Activated CD8-positive, alpha-beta T cell treated with anti-CD3 and anti-CD28 coated beads, Interleukin-2, amount 10 ng/mL, durations not matched to agents 7 days and 5 days (primary cell): Measurements from ENCODE around the gene ZBTB48. TPM values are rescaled to one million over a fixed set of nuclear protein-coding genes. Genes with fewer than 3 reads are reported as not detected.
"Not testable (repeated sequence)": the region's sequence is repeated elsewhere in the genome, so short reads cannot be mapped to it uniquely, and the experiment has no call there.

ENCODE experiments used
- ATAC-seq: fragments of 150-1000 bp; cut with Tn5 transposase; one replicate; pipeline ENCODE4 v1.10.0; 2021; ENCODE audit warnings: moderate library complexity
- CTCF ChIA-PET: fragments of 350-600 bp; sonication (Branson Sonifier 250); formaldehyde crosslinking; loops from one replicate; lab custom pipeline; 2021; ENCODE audit warnings: antibody characterized with exemption; lab: Charles Lee
- POLR2A ChIA-PET: fragments of 350-600 bp; sonication (Branson Sonifier 250); formaldehyde crosslinking; loops from one replicate; lab custom pipeline; 2021; ENCODE audit warnings: antibody characterized with exemption; lab: Charles Lee
- DNase-seq: peaks from one replicate; pipeline ENCODE4 v3.0.0-alpha.2; 2020
- H3K27ac Mint-ChIP-seq: one replicate; pipeline ENCODE4 v1.8.0; 2021; ENCODE audit warnings: mild to moderate bottlenecking, mixed read lengths
- H3K27me3 Mint-ChIP-seq: one replicate; pipeline ENCODE4 v1.8.0; 2021; ENCODE audit warnings: low read depth, mixed read lengths
- H3K36me3 Mint-ChIP-seq: one replicate; pipeline ENCODE4 v1.8.0; 2021; ENCODE audit warnings: low read depth, mixed read lengths
- H3K4me1 Mint-ChIP-seq: one replicate; pipeline ENCODE4 v1.8.0; 2021; ENCODE audit warnings: low read depth, mixed read lengths
- H3K4me3 Mint-ChIP-seq: one replicate; pipeline ENCODE4 v1.8.0; 2021; ENCODE audit warnings: mild to moderate bottlenecking, mixed read lengths
- H3K9me3 Mint-ChIP-seq: one replicate; pipeline ENCODE4 v1.8.0; 2022; ENCODE audit warnings: mixed read lengths; ENCODE audit not compliant: insufficient read depth
- total RNA-seq, 2 experiments: library from RNA; stranded (reverse); gene quantifications; one replicate each; pipeline ENCODE4 v1.2.3, GENCODE V29; 2021

The ZBTB48 gene
- total RNA-seq, 2 experiments from 2014 or later: 36.5 to 41.7 TPM

DNA sequence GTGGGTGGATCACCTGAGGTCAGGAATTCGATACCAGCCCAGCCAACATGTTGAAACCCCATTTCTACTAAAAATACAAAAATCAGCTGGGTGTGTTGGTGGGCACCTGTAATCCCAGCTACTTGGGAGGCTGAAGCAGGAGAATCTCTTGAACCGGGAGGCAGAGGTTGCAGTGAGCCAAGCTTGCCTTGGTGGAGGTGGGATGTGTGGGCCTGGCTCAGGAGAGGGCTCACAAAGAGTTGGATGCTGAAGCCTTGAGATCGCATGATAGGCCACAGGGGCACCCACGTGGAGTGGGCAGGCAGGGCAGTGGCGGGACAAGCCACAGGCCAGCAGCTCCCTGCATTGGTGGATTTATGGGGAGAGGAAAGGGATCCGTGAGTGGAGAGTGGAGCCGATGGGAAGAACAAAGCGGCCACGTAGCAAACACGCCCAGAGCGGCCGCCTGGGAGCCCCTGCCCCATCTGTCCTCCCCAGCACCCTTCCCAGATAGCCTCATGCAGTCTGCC is 49.2 kb downstream of the ZBTB48 start:
- ATAC-seq: no peak
- peaks cover 29% of the 10 kb centered on the region for H3K4me1 Mint-ChIP-seq
- ChIA-PET POLR2A (no interaction called here), CTCF (interaction anchor here (1.4 kb wide), 1 partner anchor 13 kb away, joined by 3 read pairs; no protein-coding TSS in a partner anchor)
- H3K27ac Mint-ChIP-seq: no peak overlapping the region
- no peak for DNase-seq
- peaks cover 40% of the 10 kb centered on the region for H3K36me3 Mint-ChIP-seq
- H3K4me3 Mint-ChIP-seq: no peak overlapping the region
- H3K27me3 Mint-ChIP-seq: no peaks in the 10 kb centered on the region
- H3K9me3 Mint-ChIP-seq: no peaks in the 10 kb centered on the region

DNA sequence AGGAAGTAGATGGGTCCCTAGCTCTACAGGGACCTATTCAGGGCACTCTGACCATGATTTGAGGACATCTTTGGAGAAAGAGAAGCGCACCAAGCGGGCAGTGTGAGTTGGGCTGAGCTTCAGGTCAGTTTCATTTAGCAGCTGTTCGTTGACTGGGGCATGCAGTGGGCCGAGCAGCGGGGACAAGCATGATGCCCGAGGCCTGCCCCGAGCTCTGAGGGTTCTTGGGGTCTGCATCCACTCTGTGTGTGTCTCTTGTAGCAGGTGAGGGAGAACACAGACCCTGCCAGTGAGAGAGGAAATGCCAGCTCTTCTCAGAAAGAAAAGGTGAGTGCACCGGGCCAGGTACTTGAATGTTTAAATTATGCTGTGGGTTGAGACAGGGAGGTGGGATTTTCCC is 50.2 kb downstream of the ZBTB48 start:
- ChIA-PET CTCF (interaction anchor here (1.4 kb wide), 1 partner anchor 12 kb away, joined by 3 read pairs; no protein-coding TSS in a partner anchor), POLR2A (interaction anchor here (1.0 kb wide), 1 partner anchor 138 kb away, joined by 3 read pairs; no protein-coding TSS in a partner anchor)
- no peaks in the 10 kb centered on the region for H3K9me3 Mint-ChIP-seq
- peaks cover 23% of the 10 kb centered on the region for H3K4me1 Mint-ChIP-seq
- ATAC-seq: no peak
- no peaks in the 10 kb centered on the region for H3K27me3 Mint-ChIP-seq
- no peak overlapping the region for H3K4me3 Mint-ChIP-seq
- no peak overlapping the region for H3K27ac Mint-ChIP-seq
- H3K36me3 Mint-ChIP-seq: peaks cover 40% of the 10 kb centered on the region
- DNase-seq: no peak

DNA sequence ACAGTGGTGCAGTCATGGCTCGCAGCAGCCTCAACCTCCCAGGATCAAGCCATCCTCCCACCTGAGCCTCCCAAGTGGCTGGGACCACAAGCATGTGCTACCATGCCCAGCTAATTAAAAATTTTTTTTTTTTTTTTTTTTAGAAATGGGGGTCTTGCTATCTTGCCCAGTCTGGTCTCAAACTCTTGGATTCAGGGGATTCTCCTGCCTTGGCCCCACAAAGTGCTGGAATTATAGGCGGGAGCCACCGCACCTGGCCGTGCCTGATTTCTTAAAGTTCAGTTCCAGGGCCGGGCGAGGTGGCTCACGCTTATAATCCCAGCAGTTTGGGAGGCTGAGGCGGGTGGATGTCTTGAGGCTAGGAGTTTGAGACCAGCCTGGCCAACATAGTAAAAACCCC is 51.3 kb downstream of the ZBTB48 start:
- ChIA-PET CTCF (no interaction called here), POLR2A (no interaction called here)
- Mint-ChIP-seq H3K9me3 (no peaks in the 10 kb centered on the region), H3K27ac (no peak overlapping the region), H3K36me3 (peaks cover 45% of the 10 kb centered on the region), H3K4me3 (no peak overlapping the region), H3K4me1 (peaks cover 22% of the 10 kb centered on the region), H3K27me3 (no peaks in the 10 kb centered on the region)
- no peak for DNase-seq
- no peak for ATAC-seq

DNA sequence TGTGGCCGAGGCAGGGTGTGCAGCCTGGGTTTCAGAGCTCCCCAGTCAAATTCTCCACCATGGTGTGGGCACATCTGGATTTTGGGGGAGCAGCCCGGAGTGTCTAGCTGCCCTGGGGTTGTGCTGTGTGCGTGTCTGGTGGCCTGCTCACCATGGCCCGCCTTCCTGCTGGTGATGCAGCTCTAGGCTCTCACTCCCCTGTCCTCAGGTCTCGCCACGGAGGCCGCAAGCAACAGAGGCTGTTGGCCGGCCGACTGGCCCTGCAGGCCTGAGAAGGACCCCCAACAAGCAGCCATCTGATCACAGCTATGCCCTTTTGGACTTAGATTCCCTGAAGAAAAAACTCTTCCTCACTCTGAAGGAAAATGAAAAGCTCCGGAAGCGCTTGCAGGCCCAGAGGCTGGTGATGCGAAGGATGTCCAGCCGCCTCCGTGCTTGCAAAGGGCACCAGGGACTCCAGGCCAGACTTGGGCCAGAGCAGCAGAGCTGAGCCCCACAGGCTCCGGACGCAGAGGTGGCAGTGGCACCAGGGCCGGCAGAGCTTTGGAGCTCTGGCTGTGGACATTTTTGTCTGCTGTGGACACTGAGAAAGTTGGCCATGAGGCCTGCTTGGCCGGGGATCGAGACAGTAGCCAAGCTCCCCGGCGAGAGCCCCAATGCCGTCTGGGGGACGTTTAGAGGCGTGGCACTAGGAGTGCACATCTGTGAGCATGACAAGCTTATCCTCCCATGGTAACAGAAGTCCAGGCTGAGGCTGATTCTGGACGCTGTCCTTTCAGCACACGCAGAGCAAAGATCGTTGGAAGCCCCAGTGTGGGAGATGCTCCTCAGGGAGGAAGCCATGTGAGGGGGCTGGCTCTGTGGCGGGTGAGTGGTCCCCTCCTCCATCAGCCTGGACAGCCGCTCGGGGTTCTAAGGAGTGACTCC is 53.1 kb downstream of the ZBTB48 start:
- ATAC-seq (no peak), DNase-seq (no peak)
- H3K4me1 Mint-ChIP-seq: peaks cover 5% of the 10 kb centered on the region
- H3K27me3 Mint-ChIP-seq: no peaks in the 10 kb centered on the region
- no peaks in the 10 kb centered on the region for H3K9me3 Mint-ChIP-seq
- H3K36me3 Mint-ChIP-seq: peaks cover 45% of the 10 kb centered on the region
- ChIA-PET CTCF (interaction anchor here (3.1 kb wide), 1 partner anchor 13 kb away, joined by 9 read pairs; no protein-coding TSS in a partner anchor), POLR2A (no interaction called here)
- H3K4me3 Mint-ChIP-seq: no peak overlapping the region
- H3K27ac Mint-ChIP-seq: no peak overlapping the region

DNA sequence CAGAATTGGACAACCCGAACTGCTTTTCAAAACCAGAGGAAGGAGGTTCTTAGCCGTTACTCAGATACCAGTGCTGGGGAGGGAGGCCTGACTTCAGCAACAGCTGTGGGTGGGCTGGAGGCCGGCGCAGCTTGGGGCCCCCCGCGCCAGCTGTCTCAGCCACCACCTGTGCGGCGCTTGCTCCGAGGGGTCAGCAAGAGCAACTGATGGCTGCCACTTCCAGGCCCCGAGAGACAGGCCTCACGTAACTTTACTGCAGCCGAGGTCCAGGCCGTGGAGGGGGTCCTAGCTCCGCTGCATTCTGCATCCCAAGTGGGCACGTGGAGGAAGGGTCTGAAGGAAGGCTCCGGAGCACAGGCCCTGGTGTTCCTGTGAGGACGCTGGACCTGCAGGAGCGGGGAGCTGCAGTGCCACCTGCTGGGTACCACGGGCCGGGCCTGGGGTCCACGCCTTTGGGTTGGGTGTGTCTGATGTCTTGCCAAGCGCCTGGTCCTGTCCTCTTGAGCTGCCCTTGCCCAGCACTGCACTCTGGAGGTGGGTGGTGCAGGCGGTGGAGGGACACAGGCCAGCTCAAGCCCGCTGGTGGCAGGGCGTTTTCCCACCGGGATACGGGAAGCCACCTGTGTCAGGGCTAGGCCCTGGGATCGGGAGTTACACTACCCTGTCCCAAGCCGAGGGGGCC is 54.7 kb downstream of the ZBTB48 start:
- ATAC-seq (peak; percentile 48), DNase-seq (peak; percentile 42)
- no peaks in the 10 kb centered on the region for H3K9me3 Mint-ChIP-seq
- H3K27me3 Mint-ChIP-seq: no peaks in the 10 kb centered on the region
- peaks cover 44% of the 10 kb centered on the region for H3K36me3 Mint-ChIP-seq
- no peak overlapping the region for H3K27ac Mint-ChIP-seq
- no peak overlapping the region for H3K4me3 Mint-ChIP-seq
- peaks cover under 1% of the 10 kb centered on the region for H3K4me1 Mint-ChIP-seq
- ChIA-PET POLR2A (no interaction called here), CTCF (interaction anchor here (0.7 to 3.1 kb wide), 4 partner anchors 12 to 145 kb away, joined by 3 to 9 read pairs (median 3); no protein-coding TSS in a partner anchor)

DNA sequence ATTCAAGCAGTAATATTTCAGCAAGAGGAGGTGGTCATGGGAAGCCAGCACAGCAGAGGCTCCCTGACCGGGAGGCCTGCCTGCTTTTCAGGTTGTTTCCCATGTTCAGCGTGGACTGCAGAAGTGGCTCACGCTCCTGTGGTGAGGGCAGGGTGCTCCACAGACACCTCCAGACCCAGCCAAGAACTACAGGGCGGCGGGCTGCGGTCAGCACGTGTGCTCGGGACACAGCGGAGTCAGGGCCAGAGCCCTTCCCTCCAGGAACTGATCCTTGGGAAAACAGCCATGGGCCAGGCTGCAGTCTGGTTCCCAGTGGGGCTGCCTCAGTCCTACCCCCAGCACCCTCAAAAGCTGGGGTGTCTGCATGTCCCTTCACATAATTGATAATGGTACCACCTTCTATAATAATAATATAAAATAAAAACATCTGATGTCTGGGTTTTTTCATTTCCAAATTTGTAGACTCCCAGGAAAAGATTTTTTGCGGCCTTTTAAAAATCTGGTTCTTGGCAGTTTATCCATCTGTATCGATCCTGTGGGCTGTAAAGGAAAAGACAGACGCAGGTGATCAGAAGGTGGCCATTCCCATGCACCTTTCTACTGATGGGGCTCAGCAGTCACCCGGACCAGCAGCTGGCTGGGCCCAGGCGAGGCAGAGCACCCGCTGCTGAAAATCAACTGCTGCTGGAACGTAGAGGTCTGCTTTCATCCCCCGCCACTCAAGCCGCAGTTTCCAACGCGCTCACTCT is 55.5 kb downstream of the ZBTB48 start:
- Mint-ChIP-seq H3K27ac (no peak overlapping the region), H3K27me3 (no peaks in the 10 kb centered on the region), H3K4me1 (no peaks in the 10 kb centered on the region), H3K4me3 (no peak overlapping the region), H3K9me3 (no peaks in the 10 kb centered on the region), H3K36me3 (peaks cover 40% of the 10 kb centered on the region)
- POLR2A ChIA-PET: no interaction called here
- no peak for DNase-seq
- CTCF ChIA-PET: interaction anchor here (1.1 to 1.5 kb wide), 2 partner anchors 19 to 35 kb away, joined by 3 read pairs; no protein-coding TSS in a partner anchor
- ATAC-seq: no peak

DNA sequence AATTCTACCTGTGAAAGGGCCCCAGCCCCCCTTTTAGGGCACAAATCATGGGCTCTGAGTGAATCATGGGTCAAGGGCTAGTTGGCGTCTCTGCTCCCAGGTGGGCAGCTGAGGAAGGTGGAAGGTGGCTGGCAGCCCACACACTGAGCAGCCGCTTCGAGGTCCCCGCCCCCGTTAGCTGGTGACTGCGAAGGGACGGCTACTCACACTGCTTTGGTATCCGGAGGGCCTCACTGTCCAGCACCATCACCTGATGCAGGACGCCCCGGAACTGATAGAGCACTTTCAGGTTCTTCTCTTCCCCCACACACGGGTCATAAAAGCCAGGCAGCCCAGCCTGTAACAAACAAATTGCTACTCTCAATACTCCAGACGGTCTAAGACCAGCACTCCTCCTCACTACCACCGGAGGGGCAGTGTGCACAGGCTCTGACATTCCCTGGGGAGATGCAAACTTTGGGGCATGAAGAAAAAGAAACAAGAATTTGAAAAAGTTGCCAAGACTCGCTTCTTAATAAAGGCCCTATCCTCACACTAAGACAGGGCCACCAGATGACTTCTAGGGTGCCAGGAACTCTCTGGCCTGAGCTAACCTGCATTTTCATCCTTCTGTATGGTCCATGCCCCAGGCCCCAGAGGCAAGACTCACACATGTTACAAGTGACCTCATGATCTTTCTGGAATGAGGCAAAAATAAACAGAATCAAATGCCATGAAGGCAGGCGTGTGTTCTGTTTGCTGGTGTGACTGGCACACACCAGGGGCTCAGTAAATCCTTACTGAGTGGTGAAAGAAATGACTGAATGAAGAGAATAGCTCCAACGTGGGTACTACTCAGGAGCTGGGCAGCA is 56.3 kb downstream of the ZBTB48 start:
- H3K27ac Mint-ChIP-seq: no peak overlapping the region
- H3K27me3 Mint-ChIP-seq: no peaks in the 10 kb centered on the region
- DNase-seq (no peak), ATAC-seq (no peak)
- no peaks in the 10 kb centered on the region for H3K4me1 Mint-ChIP-seq
- ChIA-PET CTCF (interaction anchor here (1.1 to 1.5 kb wide), 3 partner anchors 8 to 145 kb away, joined by 3 read pairs; no protein-coding TSS in a partner anchor), POLR2A (no interaction called here)
- peaks cover 38% of the 10 kb centered on the region for H3K36me3 Mint-ChIP-seq
- no peak overlapping the region for H3K4me3 Mint-ChIP-seq
- H3K9me3 Mint-ChIP-seq: no peaks in the 10 kb centered on the region

DNA sequence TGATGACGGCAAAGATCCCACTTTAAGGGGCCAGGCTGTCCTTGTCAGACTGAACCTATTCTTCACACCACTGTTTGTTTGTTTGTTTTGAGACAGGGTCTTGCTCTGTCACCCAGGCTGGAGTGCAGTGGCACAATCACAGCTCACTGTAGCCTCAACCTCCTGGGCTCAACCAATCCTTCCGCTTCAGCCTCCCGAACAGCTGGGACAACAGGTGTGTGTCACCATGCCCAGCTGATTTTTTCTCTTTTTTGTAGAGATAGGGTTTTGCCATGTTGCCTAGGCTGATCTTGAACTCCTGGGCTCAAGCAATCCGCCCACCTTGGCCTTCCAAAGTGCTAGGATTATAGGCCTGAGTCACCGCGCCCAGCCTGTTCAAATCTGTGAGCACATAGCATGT is 57.0 kb downstream of the ZBTB48 start:
- peaks cover 41% of the 10 kb centered on the region for H3K36me3 Mint-ChIP-seq
- H3K4me1 Mint-ChIP-seq, POLR2A ChIA-PET: not testable (repeated sequence)

DNA sequence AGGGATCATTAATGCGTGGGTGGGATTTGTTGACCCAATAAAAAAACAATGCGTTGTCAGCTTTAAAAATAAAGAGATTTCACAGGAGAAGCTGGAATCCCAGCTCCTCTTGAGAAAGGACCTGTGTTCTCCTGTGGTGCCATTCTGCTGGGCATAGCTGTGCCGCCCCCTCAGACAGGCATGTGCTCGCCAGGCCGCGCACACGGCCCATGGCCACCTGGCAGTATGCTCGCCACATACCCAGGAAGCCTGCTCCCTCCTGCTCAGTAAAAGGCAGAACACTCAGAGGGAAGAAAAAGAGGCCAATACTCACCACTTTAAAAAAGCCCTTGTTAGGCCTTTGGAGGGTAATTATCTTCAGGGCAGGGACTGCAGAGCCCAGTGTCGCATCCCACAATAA is 58.0 kb downstream of the ZBTB48 start:
- no peaks in the 10 kb centered on the region for H3K4me1 Mint-ChIP-seq
- no peaks in the 10 kb centered on the region for H3K27me3 Mint-ChIP-seq
- DNase-seq (no peak), ATAC-seq (no peak)
- CTCF ChIA-PET: interaction anchor here (1.4 to 1.6 kb wide), 2 partner anchors 9 to 12 kb away, joined by 3 to 8 read pairs; no protein-coding TSS in a partner anchor
- POLR2A ChIA-PET: no interaction called here
- H3K36me3 Mint-ChIP-seq: peaks cover 41% of the 10 kb centered on the region
- H3K9me3 Mint-ChIP-seq: no peaks in the 10 kb centered on the region
- H3K4me3 Mint-ChIP-seq: no peak overlapping the region
- no peak overlapping the region for H3K27ac Mint-ChIP-seq

More for the DNA sequence above, 57.0 kb downstream of the ZBTB48 start:
- ATAC-seq, H3K9me3 Mint-ChIP-seq, H3K27me3 Mint-ChIP-seq, DNase-seq, H3K4me3 Mint-ChIP-seq: not testable (repeated sequence)
- CTCF ChIA-PET: interaction anchor here (1.1 to 1.5 kb wide), 4 partner anchors 9 to 146 kb away, joined by 3 to 8 read pairs (median 3); no protein-coding TSS in a partner anchor
- peak overlapping the region; percentile 12 for H3K27ac Mint-ChIP-seq

DNA sequence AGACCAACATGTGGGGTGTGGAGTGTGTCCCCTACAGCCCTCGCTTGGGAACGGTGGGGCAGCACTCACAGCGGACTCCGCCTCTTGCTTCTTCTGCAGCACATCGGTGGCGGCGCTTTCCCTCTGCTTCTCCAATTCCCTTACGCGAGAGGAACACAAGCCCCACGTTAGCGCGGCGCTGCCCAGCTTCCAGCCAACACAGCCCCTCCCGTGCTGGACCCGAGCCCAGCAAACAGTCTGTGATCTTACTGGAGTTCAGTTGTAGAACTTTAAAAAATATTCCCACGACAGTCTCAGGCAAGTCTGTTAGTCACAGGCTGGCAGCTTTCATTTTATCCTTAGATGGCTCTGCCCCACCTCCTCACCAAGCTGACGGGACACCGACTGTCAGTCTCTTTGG is 58.4 kb downstream of the ZBTB48 start:
- ChIA-PET POLR2A (no interaction called here), CTCF (interaction anchor here (1.4 to 1.6 kb wide), 2 partner anchors 8 to 12 kb away, joined by 3 to 8 read pairs; no protein-coding TSS in a partner anchor)
- no peaks in the 10 kb centered on the region for H3K4me1 Mint-ChIP-seq
- ATAC-seq: no peak
- H3K27me3 Mint-ChIP-seq: no peaks in the 10 kb centered on the region
- no peak for DNase-seq
- peaks cover 40% of the 10 kb centered on the region for H3K36me3 Mint-ChIP-seq
- no peak overlapping the region for H3K4me3 Mint-ChIP-seq
- H3K27ac Mint-ChIP-seq: no peak overlapping the region
- H3K9me3 Mint-ChIP-seq: no peaks in the 10 kb centered on the region
